Stimulated activated CD8-positive, alpha-beta memory T cell treated with anti-CD3 and anti-CD28 coated beads, Interleukin-12 subunit alpha, Interleukin-12 subunit beta, amount 100 ng/mL, for 4 hours (primary cell): ENCODE measurements around the gene KCNIP4.

Experiments used
- DNase-seq: peaks from one replicate; pipeline ENCODE4 v3.0.0-alpha.2; 2020; ENCODE audit warnings: low read depth

KCNIP4 gene

GRCh38 chr4:21571100-21571499 lies 377.5 kb downstream of the KCNIP4 start:
- no peak for DNase-seq

DNA sequence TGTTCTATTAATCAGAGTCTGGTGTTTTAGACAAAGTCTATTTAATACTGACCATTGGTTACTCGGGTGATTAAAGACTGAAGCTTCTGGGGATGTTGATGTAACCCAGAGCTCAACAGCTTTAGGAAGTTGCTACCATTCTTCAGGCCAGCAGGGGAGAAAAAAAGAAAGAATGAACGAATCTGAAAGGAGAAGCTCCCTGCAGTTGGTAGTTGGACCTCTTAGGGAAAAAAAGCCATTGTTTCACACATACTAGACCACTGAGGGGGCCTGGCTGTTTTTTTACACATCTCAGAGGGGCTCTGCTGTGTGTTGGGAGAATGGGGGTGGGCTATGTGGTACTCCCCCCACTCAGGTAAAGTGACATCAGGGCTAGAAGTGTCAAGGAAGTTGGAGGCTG lies 378.9 kb downstream of the KCNIP4 start:
- no peak for DNase-seq

DNA sequence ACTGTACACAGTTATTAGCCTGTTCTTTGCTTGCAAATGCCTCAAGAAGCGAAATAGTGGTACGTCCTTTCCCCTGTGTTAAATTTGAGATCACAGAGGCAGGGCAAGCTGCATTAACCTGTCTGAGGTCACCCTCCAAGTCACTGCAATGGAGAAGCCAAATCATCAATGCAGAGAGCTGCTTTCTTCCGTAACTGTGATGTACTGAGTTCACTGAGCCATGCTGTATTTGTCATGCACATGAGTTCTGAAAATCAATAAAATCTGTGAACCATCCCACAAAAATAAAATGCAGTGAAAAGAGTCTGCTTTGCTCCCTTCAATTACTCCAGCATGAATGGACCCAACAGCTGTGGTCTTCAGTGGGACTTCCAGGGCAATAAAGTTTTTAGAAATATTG lies 393.5 kb downstream of the KCNIP4 start:
- DNase-seq: no peak

DNA sequence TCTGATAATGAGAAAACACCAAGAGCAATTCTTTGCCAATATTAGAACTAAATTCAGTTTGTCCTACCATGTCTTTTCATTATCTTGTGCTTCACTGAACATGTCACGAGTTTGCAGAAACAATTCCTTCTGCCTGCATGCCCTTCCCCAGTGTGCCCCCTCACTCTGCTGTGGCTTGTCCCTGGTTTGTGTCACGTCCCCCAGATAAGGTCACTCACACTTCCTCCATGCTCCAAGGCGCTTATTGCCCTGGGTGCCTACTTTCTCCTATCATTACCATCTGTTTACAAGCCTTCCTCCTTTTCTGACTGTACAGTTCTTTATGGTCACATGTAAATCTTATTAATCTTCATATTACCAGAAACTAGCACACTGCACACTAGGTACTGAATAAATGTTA lies 394.1 kb downstream of the KCNIP4 start:
- DNase-seq: no peak

GRCh38 chr4:21554066-21554465 lies 394.5 kb downstream of the KCNIP4 start:
- no peak for DNase-seq

DNA sequence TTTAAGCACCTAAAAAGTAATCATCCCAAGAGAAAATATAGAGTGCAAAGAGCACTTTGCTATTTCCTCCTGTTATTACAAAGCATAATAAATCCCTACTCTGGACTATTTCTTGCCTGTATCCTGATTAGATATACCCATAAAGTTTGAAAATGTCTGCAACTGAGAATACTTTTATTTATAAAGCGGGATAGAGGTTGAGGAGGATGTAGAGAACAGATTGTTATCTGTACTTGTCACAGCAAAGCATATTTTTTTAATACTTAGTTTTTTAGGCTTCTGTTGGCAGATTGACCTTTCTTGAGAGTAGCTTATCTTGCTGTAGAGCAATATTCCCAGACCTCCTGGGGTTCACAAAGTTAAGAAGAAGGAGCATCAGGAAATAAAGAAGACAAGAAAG lies 396.1 kb downstream of the KCNIP4 start:
- DNase-seq: no peak

DNA sequence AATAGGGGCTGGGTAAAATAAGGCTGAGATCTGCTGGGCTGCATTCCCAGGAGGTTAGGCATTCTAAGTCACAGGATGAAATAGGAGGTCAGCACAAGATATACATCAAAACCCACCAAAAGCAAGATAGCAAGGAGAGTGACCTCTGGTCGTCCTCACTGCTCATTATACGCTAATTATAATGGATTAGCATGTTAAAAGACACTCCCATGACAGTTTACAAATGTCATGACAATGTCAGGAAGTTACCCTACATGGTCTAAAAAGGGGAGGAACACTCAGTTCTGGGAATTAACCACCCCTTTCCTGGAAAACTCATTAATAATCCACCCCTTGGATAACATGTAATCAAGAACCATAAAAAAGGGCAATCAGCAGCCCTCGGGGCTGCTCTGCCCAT lies 403.6 kb downstream of the KCNIP4 start:
- DNase-seq: no peak

DNA sequence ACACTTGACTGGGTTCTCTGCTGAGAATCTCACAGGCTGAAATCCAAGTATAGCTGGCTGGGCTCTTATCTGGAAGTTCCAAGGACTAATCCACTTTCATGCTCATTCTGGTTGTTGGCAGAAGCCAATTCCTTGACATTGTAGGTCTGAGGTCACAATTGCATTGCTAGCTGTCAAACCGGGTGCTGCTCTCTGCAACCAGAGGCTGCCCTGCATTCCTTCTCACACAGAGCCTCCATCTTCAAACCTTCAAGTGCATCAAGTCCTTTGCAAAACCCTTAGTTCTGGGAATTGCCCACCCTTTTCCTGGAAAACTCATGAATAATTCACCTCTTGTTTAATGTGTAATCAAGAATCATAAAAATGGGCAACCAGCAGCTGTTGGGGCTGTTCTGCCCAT lies 404.2 kb downstream of the KCNIP4 start:
- no peak for DNase-seq

DNA sequence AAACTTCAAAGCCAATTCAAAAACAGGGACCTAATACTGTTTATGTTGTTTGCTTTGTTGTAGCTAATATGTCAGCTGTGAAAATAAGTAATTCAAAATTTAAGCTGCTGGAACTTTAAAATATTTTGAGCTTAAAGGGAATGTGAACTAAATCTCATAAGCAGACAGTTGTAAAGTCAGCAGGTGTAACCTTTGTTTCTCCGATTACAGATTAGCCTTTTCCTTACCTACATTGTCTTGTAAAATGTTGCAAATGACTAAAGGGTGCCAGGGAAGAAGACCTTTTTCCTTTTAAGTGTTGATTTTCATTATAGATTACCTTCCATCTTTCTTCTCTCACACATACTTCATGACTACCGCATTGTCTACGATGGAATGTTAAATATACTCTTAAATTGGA lies 405.1 kb downstream of the KCNIP4 start:
- no peak for DNase-seq

GRCh38 chr4:21535898-21536297 lies 412.7 kb downstream of the KCNIP4 start:
- no peak for DNase-seq

DNA sequence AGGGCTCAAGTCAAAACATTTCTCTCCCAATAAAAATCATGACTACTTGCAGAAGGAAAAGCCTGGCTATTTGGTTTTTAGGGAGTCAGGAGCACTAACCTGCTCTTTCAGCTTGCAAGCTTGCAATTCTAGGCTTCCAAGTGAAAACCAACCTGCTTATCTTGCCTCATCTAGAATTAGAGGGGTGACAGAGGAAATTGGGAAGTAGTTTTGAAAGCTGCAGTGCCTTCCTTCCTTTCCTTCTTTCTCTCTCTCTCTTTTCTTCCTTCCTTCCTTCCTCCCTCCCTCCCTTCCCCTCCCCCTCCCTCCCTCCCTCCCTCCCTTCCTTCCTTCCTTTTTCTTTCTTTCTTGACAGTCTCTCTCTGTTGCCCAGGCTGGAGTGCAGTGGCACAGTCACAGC lies 417.5 kb downstream of the KCNIP4 start:
- DNase-seq: no peak

- no peak for DNase-seq
These were observed 419.4 kb downstream of the KCNIP4 start for GRCh38 chr4:21529214-21529613.

DNA sequence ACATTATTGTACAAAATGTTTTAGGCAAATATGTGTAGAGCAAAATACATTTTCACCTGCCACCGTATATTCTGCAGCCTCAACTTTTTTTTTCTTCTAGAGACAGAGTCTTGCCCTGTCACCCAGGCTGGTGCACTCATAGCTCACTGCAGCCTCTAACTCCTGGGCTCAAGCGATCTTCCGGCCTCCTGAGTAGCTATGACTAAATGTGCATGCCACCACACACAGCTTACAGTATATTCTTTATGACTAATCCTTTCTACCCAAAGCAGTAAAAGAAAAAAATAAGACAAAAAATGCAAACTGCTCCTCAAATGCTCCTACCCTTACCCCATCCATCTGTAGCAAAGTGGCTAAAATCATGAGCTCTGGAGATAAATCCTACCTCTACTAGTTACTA lies 426.3 kb downstream of the KCNIP4 start:
- no peak for DNase-seq

DNA sequence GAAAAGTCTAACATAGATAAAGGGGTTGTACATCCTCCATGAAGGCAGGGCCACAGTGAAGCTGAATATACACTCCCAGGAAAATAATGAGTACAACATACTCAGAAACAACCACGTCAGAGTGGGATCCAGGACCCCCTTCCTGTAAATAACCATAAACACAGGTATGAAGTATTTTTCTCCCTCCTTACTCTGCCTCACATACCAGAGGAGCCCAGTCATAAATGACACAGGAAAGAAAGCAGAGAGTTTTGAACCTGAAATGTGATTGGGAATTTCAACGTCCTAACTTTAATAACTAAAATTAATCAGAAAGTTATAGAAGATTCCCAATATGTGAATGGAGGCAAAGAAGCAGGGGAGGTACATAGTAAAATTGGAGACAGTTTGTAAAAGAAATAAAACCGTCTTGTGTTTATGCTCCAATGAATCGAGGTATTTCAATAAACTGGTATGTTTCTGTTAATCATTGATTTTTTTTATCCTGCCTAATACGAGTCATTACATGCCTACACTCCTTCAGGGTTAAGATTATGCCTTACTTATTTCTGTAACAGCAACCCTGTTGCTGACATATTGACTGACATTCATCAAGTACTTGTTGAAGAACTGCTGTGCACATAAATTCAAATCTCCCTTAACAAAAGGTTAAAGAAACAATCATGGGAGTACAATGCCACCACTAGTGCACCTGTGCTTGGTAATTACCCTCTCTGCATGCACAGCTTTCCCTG lies 431.3 kb downstream of the KCNIP4 start:
- DNase-seq: no peak

DNA sequence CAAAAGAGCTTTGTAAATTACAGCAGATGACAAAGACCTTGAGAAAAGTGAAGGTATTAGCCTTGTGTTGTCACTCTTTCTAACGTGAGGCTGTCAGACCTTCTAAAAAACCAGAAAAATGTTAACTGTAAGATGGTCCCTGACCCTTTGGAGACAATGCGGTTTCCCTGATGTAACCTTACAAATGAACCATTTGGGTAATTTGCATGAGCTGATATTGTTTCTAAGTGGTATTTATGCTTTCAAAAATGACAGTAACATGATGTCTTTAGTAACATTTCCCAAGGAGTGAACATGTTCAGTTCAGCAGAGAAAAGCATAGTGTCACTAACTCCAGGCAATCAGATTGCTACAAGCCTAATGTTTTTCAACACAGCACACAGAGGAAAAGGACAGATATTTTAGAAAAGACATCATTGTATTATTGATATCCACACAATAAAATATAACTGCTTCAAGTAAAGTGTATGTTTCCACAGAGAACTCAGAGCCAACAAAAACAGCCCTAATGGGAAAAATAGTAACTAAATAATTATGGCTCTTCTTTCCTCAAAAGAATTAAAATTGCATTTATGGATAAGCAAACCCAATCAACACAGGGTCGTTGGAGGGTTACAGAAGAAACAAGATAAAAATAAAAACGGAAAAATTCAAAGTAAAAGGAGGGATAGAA lies 434.4 kb downstream of the KCNIP4 start:
- no peak for DNase-seq

GRCh38 chr4:21512353-21512752 lies 436.2 kb downstream of the KCNIP4 start:
- DNase-seq: no peak

GRCh38 chr4:21507439-21507838 lies 441.1 kb downstream of the KCNIP4 start:
- DNase-seq: no peak

DNA sequence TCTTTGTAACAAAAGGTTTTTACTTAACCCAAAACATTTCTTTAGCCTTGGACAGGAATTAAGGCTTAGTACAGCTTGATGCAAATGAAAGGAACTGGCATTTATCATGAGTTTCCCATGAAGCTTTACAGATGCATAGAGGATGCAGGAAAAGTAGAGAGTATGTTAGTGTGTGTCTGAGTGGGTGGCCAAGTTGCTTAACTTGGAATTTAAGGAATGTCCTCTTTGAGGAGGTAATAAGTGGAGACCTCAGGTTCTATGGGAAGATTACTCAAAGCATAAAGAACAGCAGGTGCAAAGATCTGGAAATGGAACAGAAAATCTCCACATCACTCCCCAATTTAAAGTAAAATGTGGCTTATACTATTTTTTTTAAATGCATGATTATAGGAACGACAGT lies 457.9 kb downstream of the KCNIP4 start:
- DNase-seq: no peak

GRCh38 chr4:21476757-21477156 lies 471.8 kb downstream of the KCNIP4 start:
- no peak for DNase-seq

- no peak for DNase-seq
These were observed 474.4 kb downstream of the KCNIP4 start for GRCh38 chr4:21474195-21474594.

DNA sequence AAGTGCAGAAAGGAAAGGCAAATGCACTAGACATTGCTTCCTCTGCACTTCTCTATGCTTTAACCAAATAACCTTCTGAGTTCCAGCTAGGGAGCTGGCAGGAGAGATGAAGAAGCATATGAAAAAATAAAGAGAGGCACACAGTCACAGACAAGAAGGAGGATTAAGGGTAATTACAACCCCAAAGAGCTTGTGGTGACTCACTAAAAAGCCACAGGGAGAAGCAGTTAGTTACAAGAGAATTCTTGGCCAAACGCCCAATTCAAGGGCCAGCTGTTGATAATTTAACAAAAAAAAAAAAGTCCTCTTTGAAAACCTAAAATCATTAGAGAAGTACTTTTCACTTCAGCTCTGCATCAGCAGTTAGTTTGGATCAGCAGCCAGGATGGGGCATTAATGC lies 478.0 kb downstream of the KCNIP4 start:
- DNase-seq: no peak

DNA sequence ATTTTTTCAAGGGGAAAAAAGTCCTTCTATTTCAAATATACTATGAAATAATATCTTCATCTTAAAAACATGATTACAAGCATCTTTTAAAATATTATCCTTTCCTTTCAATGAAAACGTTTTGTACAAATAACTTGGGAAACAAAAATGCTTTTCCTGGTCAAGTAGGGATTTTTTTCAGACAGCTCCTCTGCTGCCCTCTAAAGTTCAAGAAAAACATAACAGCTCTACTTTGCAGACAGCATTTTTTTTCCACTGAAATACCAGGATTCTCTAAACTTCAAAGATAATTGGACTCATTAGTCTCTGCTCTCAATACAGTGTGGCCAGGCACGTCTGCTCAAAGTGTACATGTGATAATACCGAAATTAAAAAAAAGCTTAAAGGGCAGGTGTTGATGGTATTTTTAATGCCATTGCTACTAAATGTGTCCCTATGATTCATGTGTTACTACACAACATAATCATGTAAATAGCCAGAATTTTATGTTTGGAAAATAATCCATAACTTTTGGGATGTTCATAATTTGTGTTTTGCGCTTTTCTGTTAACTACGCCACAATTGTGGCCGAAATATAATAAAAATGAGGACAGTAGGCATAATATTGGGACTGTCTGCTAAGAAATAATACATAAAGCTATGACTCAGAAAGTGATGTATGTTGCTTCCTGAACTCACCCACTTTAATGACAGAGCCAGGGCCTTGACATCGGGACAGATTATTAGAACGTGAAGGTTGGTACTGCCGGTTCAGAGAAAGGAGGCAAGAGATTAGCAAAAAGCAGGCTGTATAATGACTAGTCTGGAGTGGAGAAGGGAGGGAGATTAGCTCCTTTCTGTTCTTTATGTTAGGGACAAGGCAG lies 478.9 kb downstream of the KCNIP4 start:
- no peak for DNase-seq

GRCh38 chr4:21467551-21467950 lies 481.0 kb downstream of the KCNIP4 start:
- no peak for DNase-seq
